H1 (cell line): ENCODE measurements around the gene ADCY9. TPM values are rescaled to one million over a fixed set of nuclear protein-coding genes. Genes with fewer than 3 reads are reported as not detected.
A peak's percentile ranks its signal among the peaks of the same experiment; 100 is the strongest.

ENCODE experiments used
- CTCF ChIA-PET: fragments of 300-600 bp; sonication (Branson Sonifier 250); formaldehyde crosslinking; loops from one replicate; lab custom pipeline; 2021; ENCODE audit not compliant: partially characterized antibody; lab: Charles Lee
- POLR2A ChIA-PET: fragments of 300-600 bp; sonication (Branson Sonifier 250); formaldehyde crosslinking; loops from one replicate; lab custom pipeline; 2021; ENCODE audit warnings: inconsistent platforms; ENCODE audit not compliant: partially characterized antibody; lab: Charles Lee
- DNase-seq, 2 experiments: peaks; one replicate each; pipeline versions ENCODE4 v3.0.0 to v3.0.0-alpha.2; 2010 to 2022; ENCODE audit warnings: low spot score in 2 of 2, low read depth in 1 of 2, mixed read lengths in 1 of 2
- FAIRE-seq: peaks from 2 replicates; lab custom pipeline; 2011; peaks lifted over from hg19 to GRCh38; lab: Jason Lieb, UNC
- H2AFZ ChIP-seq: 2 replicates; pipeline ENCODE4 v1.8.1; 2012; ENCODE audit warnings: low read length, inconsistent platforms
- H2AK5ac ChIP-seq: 2 replicates; pipeline ENCODE4 v1.6.1; 2013; ENCODE audit warnings: low read depth, low read length
- H2BK120ac ChIP-seq: replicated peaks from 2 replicates; pipeline ENCODE3; 2013; ENCODE audit warnings: low read depth, low read length, inconsistent platforms
- H2BK12ac ChIP-seq: 2 replicates; pipeline ENCODE4 v1.6.1; 2013; ENCODE audit warnings: low read depth, low read length
- H2BK15ac ChIP-seq: 2 replicates; pipeline ENCODE4 v1.6.1; 2013; ENCODE audit warnings: low read length
- H2BK20ac ChIP-seq: 2 replicates; pipeline ENCODE4 v1.6.1; 2013; ENCODE audit warnings: low read length
- H2BK5ac ChIP-seq: 2 replicates; pipeline ENCODE4 v1.6.1; 2013; ENCODE audit warnings: low read depth, low read length
- H3K14ac ChIP-seq: 2 replicates; pipeline ENCODE4 v1.6.1; 2013; ENCODE audit warnings: inconsistent platforms; ENCODE audit not compliant: insufficient read length
- H3K18ac ChIP-seq: 2 replicates; pipeline ENCODE4 v1.6.1; 2013; ENCODE audit warnings: low read length; ENCODE audit errors: extremely low read depth
- H3K23ac ChIP-seq: 2 replicates; pipeline ENCODE4 v1.6.1; 2013; ENCODE audit warnings: inconsistent platforms; ENCODE audit not compliant: insufficient read length
- H3K23me2 ChIP-seq: 2 replicates; pipeline ENCODE4 v1.6.1; 2013; ENCODE audit warnings: low read depth, low read length
- H3K27ac ChIP-seq: 2 replicates; pipeline ENCODE4 v1.6.1; 2011; ENCODE audit warnings: low read depth, low read length, inconsistent platforms
- H3K27me3 ChIP-seq, 4 experiments: replicated peaks in 1 of 4; 1 replicate in 1 of 4; 2 replicates in 3 of 4; pipeline versions ENCODE4 v1.6.1 to v1.8.1; 2011 to 2013; ENCODE audit warnings: low read length in 3 of 4, mild to moderate bottlenecking in 3 of 4, inconsistent platforms in 2 of 4, mixed read lengths in 2 of 4, moderate library complexity in 1 of 4; ENCODE audit not compliant: control insufficient read depth in 3 of 4, insufficient read depth in 3 of 4; ENCODE audit errors: extremely low read depth in 1 of 4
- H3K36me3 ChIP-seq, 4 experiments: 2 replicates each; pipeline versions ENCODE4 v1.6.1 to v1.8.1; 2011 to 2013; ENCODE audit warnings: mild to moderate bottlenecking in 4 of 4, low read length in 3 of 4, moderate library complexity in 2 of 4, control low read depth in 1 of 4, inconsistent platforms in 1 of 4; ENCODE audit not compliant: insufficient read depth in 4 of 4, control insufficient read depth in 2 of 4
- H3K4ac ChIP-seq: replicated peaks from 2 replicates; pipeline ENCODE3; 2013; ENCODE audit warnings: low read length, low read depth, mixed read lengths, inconsistent platforms; ENCODE audit not compliant: insufficient read length
- H3K4me1 ChIP-seq, 4 experiments: replicated peaks in 1 of 4; 1 replicate in 1 of 4; 2 replicates in 3 of 4; pipeline versions ENCODE4 v1.6.1 to v1.8.1; 2011 to 2013; ENCODE audit warnings: low read length in 3 of 4, inconsistent platforms in 2 of 4, mixed read lengths in 1 of 4; ENCODE audit not compliant: insufficient read depth in 4 of 4, control insufficient read depth in 3 of 4
- H3K4me2 ChIP-seq, 2 experiments: 2 replicates each; pipeline versions ENCODE4 v1.6.1 to v1.8.1; 2011 to 2013; ENCODE audit warnings: low read depth in 2 of 2, low read length in 2 of 2, control low read depth in 1 of 2, inconsistent platforms in 1 of 2, mild to moderate bottlenecking in 1 of 2; ENCODE audit not compliant: insufficient read depth in 1 of 2
- H3K4me3 ChIP-seq, 4 experiments: fragments of 200-600, 300-600 bp in 1 of 4; sonication (generic), shearing (Covaris generic), sonication (Bioruptor Twin) in 1 of 4; 2 replicates each; pipeline versions ENCODE4 v1.5.1 to v1.8.1; 2011 to 2016; ENCODE audit warnings: low read length in 4 of 4, low read depth in 3 of 4, control low read depth in 2 of 4, inconsistent platforms in 2 of 4, mild to moderate bottlenecking in 2 of 4, mixed read lengths in 1 of 4, moderate library complexity in 1 of 4; ENCODE audit not compliant: insufficient read depth in 2 of 4; ENCODE audit errors: extremely low read depth in 1 of 4
- H3K56ac ChIP-seq: replicated peaks from 2 replicates; pipeline ENCODE3; 2013; ENCODE audit warnings: low read depth, mild to moderate bottlenecking, mixed read lengths, low read length, inconsistent platforms; ENCODE audit not compliant: insufficient read length
- H3K79me1 ChIP-seq: 2 replicates; pipeline ENCODE4 v1.6.1; 2013; ENCODE audit warnings: low read depth, low read length, control low read depth
- H3K79me2 ChIP-seq, 2 experiments: 2 replicates each; pipeline versions ENCODE4 v1.6.1 to v1.8.1; 2012 to 2013; ENCODE audit warnings: low read length in 2 of 2, mild to moderate bottlenecking in 2 of 2, inconsistent platforms in 1 of 2; ENCODE audit not compliant: insufficient read depth in 2 of 2, control insufficient read depth in 1 of 2
- H3K9ac ChIP-seq, 4 experiments: replicated peaks in 1 of 4; 1 replicate in 1 of 4; 2 replicates in 3 of 4; pipeline versions ENCODE4 v1.6.1 to v1.8.1; 2011 to 2013; ENCODE audit warnings: low read depth in 3 of 4, low read length in 3 of 4, control low read depth in 2 of 4, mild to moderate bottlenecking in 2 of 4, moderate library complexity in 2 of 4, inconsistent platforms in 1 of 4; ENCODE audit errors: extremely low read depth in 1 of 4
- H3K9me3 ChIP-seq, 2 experiments: 2 replicates each; pipeline versions ENCODE4 v1.6.1 to v1.8.1; 2012 to 2013; ENCODE audit warnings: mild to moderate bottlenecking in 2 of 2, moderate library complexity in 2 of 2, control low read depth in 1 of 2, inconsistent platforms in 1 of 2, low read depth in 1 of 2, low read length in 1 of 2, mixed read lengths in 1 of 2; ENCODE audit not compliant: insufficient read depth in 2 of 2
- H4K20me1 ChIP-seq, 2 experiments: replicated peaks in 1 of 2; 2 replicates each; pipeline versions ENCODE3 to v1.8.1; 2011 to 2013; ENCODE audit warnings: inconsistent platforms in 2 of 2, low read length in 2 of 2, mild to moderate bottlenecking in 1 of 2; ENCODE audit not compliant: insufficient read depth in 2 of 2, control insufficient read depth in 1 of 2
- H4K5ac ChIP-seq: 2 replicates; pipeline ENCODE4 v1.6.1; 2013; ENCODE audit warnings: low read length, low read depth, mixed read lengths, inconsistent platforms; ENCODE audit not compliant: insufficient read length
- H4K8ac ChIP-seq: 2 replicates; pipeline ENCODE4 v1.8.0; 2013; ENCODE audit warnings: mild to moderate bottlenecking, moderate library complexity, low read length, inconsistent platforms; ENCODE audit not compliant: insufficient read depth; ENCODE audit errors: extremely low read depth
- H4K91ac ChIP-seq: replicated peaks from 2 replicates; pipeline ENCODE3; 2013; ENCODE audit warnings: low read length, mixed read lengths, inconsistent platforms; ENCODE audit not compliant: insufficient read length
- KDM4A ChIP-seq: IDR thresholded peaks from one replicate; pipeline ENCODE4 v1.7.1; 2012; ENCODE audit warnings: low read depth, mild to moderate bottlenecking, moderate library complexity, low read length, inconsistent platforms; ENCODE audit not compliant: severe bottlenecking
- POLR2AphosphoS5 ChIP-seq: IDR thresholded peaks from 2 replicates; pipeline ENCODE4 v1.6.1; 2011; ENCODE audit warnings: low read depth, low read length
- RBBP5 ChIP-seq: IDR thresholded peaks from 2 replicates; pipeline ENCODE4 v1.7.1; 2012; ENCODE audit warnings: low read depth, mild to moderate bottlenecking, inconsistent platforms, low read length, moderate library complexity, borderline replicate concordance
- SUZ12 ChIP-seq: fragments of 200-600 bp; sonication (generic); IDR thresholded peaks from 2 replicates; pipeline ENCODE4 v1.6.1; 2012; ENCODE audit warnings: mild to moderate bottlenecking, inconsistent platforms, low read length, moderate library complexity, mixed read lengths
- WGBS, 2 experiments: shearing (Covaris generic) in 1 of 2; methylation state at CpG; one replicate each; pipeline versions ENCODE4 v1.1.6 to v1.1.7; 2013 to 2015; ENCODE audit warnings: low lambda C conversion rate in 2 of 2, mixed read lengths in 2 of 2, inconsistent platforms in 1 of 2, low coverage in 1 of 2, missing lambda C conversion rate in 1 of 2; ENCODE audit not compliant: insufficient replicate concordance in 2 of 2, insufficient coverage in 1 of 2, insufficient read length in 1 of 2; ENCODE audit errors: extremely low coverage in 1 of 2, missing lambda C conversion rate in 1 of 2; 5-methylcytosine and 5-hydroxymethylcytosine counted together
- long read RNA-seq, 2 experiments: library from RNA in 1 of 2; library from capped mRNA in 1 of 2; stranded (forward); transcript quantifications; one replicate each; pipeline ENCODE4 v2.0.0, GENCODE V29; 2021; ENCODE audit warnings: inconsistent platforms in 1 of 2
- polyA minus RNA-seq, 3 experiments: library from RNA; depleted of rRNA, polyadenylated mRNA; stranded (reverse); fragments of >200 nt; gene quantifications; 1 replicate in 2 of 3; 2 replicates in 1 of 3; pipeline ENCODE4 v1.2.3, GENCODE V29; 2011
- polyA plus RNA-seq, 7 experiments: library from polyadenylated mRNA; depleted of rRNA in 3 of 7; stranded (reverse) in 5 of 7; unstranded in 2 of 7; fragments of >200 nt in 5 of 7; fragments of 200-250 nt in 2 of 7; gene quantifications; 1 replicate in 5 of 7; 2 replicates in 1 of 7; 4 replicates in 1 of 7; pipeline versions ENCODE4 v1.2.1 to v1.2.3, GENCODE V29; 2011 to 2013; ENCODE audit warnings: missing spikeins in 2 of 7, mixed read lengths in 2 of 7
- total RNA-seq: library from RNA; stranded (reverse); fragmentation: NEBNext Ultra II Directional; extraction: Animal tissue kit (Norgen Biotek cat#: 25700); gene quantifications from 2 replicates; pipeline ENCODE4 v1.2.1, GENCODE V29; 2021

ADCY9 gene
- 13.1 and 13.4 TPM in 2 replicates for total RNA-seq
- polyA plus RNA-seq (2011; rRNA removed), result 5.4 and 10.5 TPM in 2 replicates
- 4.9 TPM for polyA plus RNA-seq (2011; cell fraction: cytosol; rRNA removed)
- 11.9 TPM for polyA plus RNA-seq (2011; cell fraction: nucleus; rRNA removed)
- 5.1 to 6.7 TPM (median 5.5 TPM) in 4 replicates for polyA plus RNA-seq (2012, experiment 1 of 2)
- polyA plus RNA-seq (2012, experiment 2 of 2), result 4.0 TPM
- polyA plus RNA-seq (2013, experiment 1 of 2), result 9.1 TPM
- polyA plus RNA-seq (2013, experiment 2 of 2), result 10.1 TPM
- polyA minus RNA-seq (2011; rRNA and poly(A)+ RNA removed), result 8.1 and 11.4 TPM in 2 replicates
- polyA minus RNA-seq (2011; cell fraction: cytosol; rRNA and poly(A)+ RNA removed), result 21.2 TPM
- polyA minus RNA-seq (2011; cell fraction: nucleus; rRNA and poly(A)+ RNA removed), result 9.9 TPM
- long read RNA-seq, experiment 1, partial matches to known transcripts, result 2 of 10 reads
- long read RNA-seq, experiment 1, other reads (novel, unspliced or antisense), result 8 of 10 reads
- long read RNA-seq, experiment 2, partial matches to known transcripts, result 0 of 3 reads
- long read RNA-seq, experiment 2, other reads (novel, unspliced or antisense), result 3 of 3 reads

- 0 out of 2 replicates have a peak within 1 kb of the TSS, but pooled peaks have one; percentile 39 for H2AK5ac ChIP-seq
- no peak within 1 kb of the TSS for H3K56ac ChIP-seq
- peak within 1 kb of the TSS; percentile 50 to 76 (median 59) for H3K4me3 ChIP-seq
- peak within 1 kb of the TSS; percentile 44 for H3K18ac ChIP-seq
- no peaks in the 10 kb centered on the region for H3K36me3 ChIP-seq
- no peak within 1 kb of the TSS for H2BK5ac ChIP-seq
- H2AFZ ChIP-seq, result peak within 1 kb of the TSS; percentile 77; the same call in 1 of the 2 replicates
- H3K27me3 ChIP-seq, result peaks cover 0 to 26% (median 14%) of the 10 kb centered on the region in 4 experiments; a peak in 5 of 7 replicates
- no peak within 1 kb of the TSS for H2BK20ac ChIP-seq
- H3K79me1 ChIP-seq, result no peaks in the 10 kb centered on the region; the same call in 1 of the 2 replicates
- no peaks in the 10 kb centered on the region for H3K79me2 ChIP-seq
- H3K23ac ChIP-seq, result no peak within 1 kb of the TSS
- peak within 1 kb of the TSS; percentile 85 to 88 for H3K4me2 ChIP-seq
- DNase-seq, result peak in 1 of 2 experiments; percentile 85
- peak within 1 kb of the TSS; percentile 89 for H4K8ac ChIP-seq
- peaks cover 0 to 13% (median 7%) of the 10 kb centered on the region in 4 experiments; a peak in 6 of 7 replicates for H3K4me1 ChIP-seq
- FAIRE-seq, result no peak
- peak within 1 kb of the TSS; percentile 44 for H3K4ac ChIP-seq
- no peak within 1 kb of the TSS for H3K27ac ChIP-seq
- peak within 1 kb of the TSS; percentile 57 for H4K5ac ChIP-seq
- peak within 1 kb of the TSS; percentile 14; the same call in 1 of the 2 replicates for H2BK12ac ChIP-seq
- no peak within 1 kb of the TSS for H3K14ac ChIP-seq
- CTCF ChIA-PET, result interaction anchor here (0.9 kb wide), 1 partner anchor 136 kb away, joined by 4 read pairs; no protein-coding TSS in a partner anchor
- peak within 1 kb of the TSS; percentile 35 for H4K91ac ChIP-seq
- H4K20me1 ChIP-seq, result no peaks in the 10 kb centered on the region
- no peaks in the 10 kb centered on the region for H3K9me3 ChIP-seq
- no peak within 1 kb of the TSS for H2BK15ac ChIP-seq
- 18% methylated on average over 23 of the region's 105 CpGs; no CpG with 5 or more reads in 1 of the 2 experiments for WGBS, 2 experiments
- TF ChIP-seq POLR2AphosphoS5 (no peak), SUZ12 (no peak), RBBP5 (peak; percentile 57; the same call in 1 of the 2 replicates), KDM4A (peak; percentile 91)
- peak within 1 kb of the TSS; percentile 24 to 57 (median 48) for H3K9ac ChIP-seq
- peaks cover 13% of the 10 kb centered on the region; the same call in 1 of the 2 replicates for H3K23me2 ChIP-seq
- POLR2A ChIA-PET, result interaction anchor here (1.1 to 1.4 kb wide), 2 partner anchors 13 to 137 kb away, joined by 3 read pairs; no protein-coding TSS in a partner anchor
- no peak within 1 kb of the TSS for H2BK120ac ChIP-seq
Observed at GRCh38 chr16:4116325-4117249, at the start of gene ADCY9. Gene ADCY9, minus strand, starts transcription at chr16:4116442. Its CDS starts 1,000 bp downstream, at chr16:4115442.
